ENCODE results near the gene MEF2B.

MEF2B gene

GRCh38 chr19:19170053-19170872, at the start of gene MEF2B:
MEF2B (minus strand) TSS chr19:19170263; CDS start chr19:19150735, 19,528 bp downstream.
- peak; percentile 84 for DNase-seq

GRCh38 chr19:19218911-19219310, 48.8 kb upstream of the MEF2B start:
- DNase-seq = no peak

- no peak for DNase-seq
Measured at GRCh38 chr19:19217099-19217498, 47.0 kb upstream of the MEF2B start.

- DNase-seq = no peak
Measured at GRCh38 chr19:19215792-19216191, 45.7 kb upstream of the MEF2B start.

GRCh38 chr19:19214892-19215291, 44.8 kb upstream of the MEF2B start:
- DNase-seq = peak; percentile 82

GRCh38 chr19:19214159-19214490, 44.1 kb upstream of the MEF2B start:
- DNase-seq = no peak

- DNase-seq = no peak
Measured at GRCh38 chr19:19213426-19214158, 43.5 kb upstream of the MEF2B start.

- no peak for DNase-seq
Measured at GRCh38 chr19:19212916-19213315, 42.9 kb upstream of the MEF2B start.

- no peak for DNase-seq
Measured at GRCh38 chr19:19211499-19212420, 41.7 kb upstream of the MEF2B start, which contains the start of gene NCAN. NCAN (plus strand) TSS chr19:19211958; CDS start chr19:19216954, 4,996 bp downstream.

GRCh38 chr19:19209372-19209771, 39.3 kb upstream of the MEF2B start:
- no peak for DNase-seq

GRCh38 chr19:19207637-19208572, 37.8 kb upstream of the MEF2B start:
- DNase-seq = no peak

GRCh38 chr19:19206938-19207337, 36.9 kb upstream of the MEF2B start:
- DNase-seq = no peak

- DNase-seq = no peak
Measured at GRCh38 chr19:19205416-19206410, 35.6 kb upstream of the MEF2B start.

- DNase-seq = no peak
Measured at GRCh38 chr19:19204181-19204580, 34.1 kb upstream of the MEF2B start.

- DNase-seq = peak; percentile 93
Measured at GRCh38 chr19:19203012-19203856, 33.2 kb upstream of the MEF2B start, which contains the start of gene NR2C2AP. NR2C2AP (minus strand) TSS chr19:19203414; CDS start chr19:19203060, 354 bp downstream.

- no peak for DNase-seq
Measured at GRCh38 chr19:19202707-19203011, 32.6 kb upstream of the MEF2B start.

GRCh38 chr19:19201697-19202630, 31.9 kb upstream of the MEF2B start:
- DNase-seq = no peak

GRCh38 chr19:19193926-19194325, 23.9 kb upstream of the MEF2B start:
- no peak for DNase-seq
